ENCODE measurements around the gene SETX. TPM values are rescaled to one million over a fixed set of nuclear protein-coding genes. Genes with fewer than 3 reads are reported as not detected.

Gene SETX
- total RNA-seq, 2 donors from 2014 or later, result 51.8 to 69.0 TPM

GRCh38 chr9:132365986-132366385 is 11.2 kb upstream of the SETX start:
- H3K9me3 ChIP-seq, result no peaks in the 10 kb centered on the region
- H3K36me3 ChIP-seq, result no peaks in the 10 kb centered on the region
- H3K27ac ChIP-seq, result no peak overlapping the region
- TF ChIP-seq CTCF (IDR thresholded peaks at IDR 0.05) (no peak), POLR2AphosphoS5 (IDR thresholded peaks at IDR 0.05) (no peak), POLR2A (IDR thresholded peaks at IDR 0.05) (no peak)
- no peak overlapping the region for H3K4me3 ChIP-seq
- intact Hi-C loops (cut with DNase I), result no loop called here
- no peaks in the 10 kb centered on the region for H3K27me3 ChIP-seq (replicated peaks; ENCODE audit: insufficient read depth)
- no peak for DNase-seq (ENCODE audit: low spot score)
- peaks cover 8% of the 10 kb centered on the region for H3K4me1 ChIP-seq (replicated peaks)
- WGBS, result 84% methylated on average over 3 of the region's 3 CpGs

DNA sequence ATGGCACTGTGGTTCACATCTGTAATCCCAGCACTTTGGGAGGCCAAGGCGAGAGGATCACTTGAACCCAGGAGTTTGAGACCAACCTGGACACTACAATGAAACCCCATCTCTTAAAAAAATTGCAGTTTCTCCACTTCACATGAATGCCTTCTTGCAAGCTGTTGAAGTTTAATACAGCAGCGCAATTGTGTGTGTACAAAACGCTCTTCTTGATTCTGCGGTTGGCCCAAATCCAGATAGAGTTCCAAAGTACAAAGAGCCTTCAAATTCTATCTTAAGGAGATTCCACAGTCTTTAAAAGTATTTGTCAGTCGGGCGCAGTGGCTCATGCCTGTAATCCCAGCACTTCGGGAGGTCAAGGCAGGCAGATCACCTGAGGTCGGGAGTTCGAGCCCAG is 9.3 kb upstream of the SETX start:
- no peak overlapping the region for H3K27ac ChIP-seq
- no peaks in the 10 kb centered on the region for H3K36me3 ChIP-seq
- no peak for DNase-seq (ENCODE audit: low spot score)
- no peaks in the 10 kb centered on the region for H3K27me3 ChIP-seq (replicated peaks; ENCODE audit: insufficient read depth)
- no peaks in the 10 kb centered on the region for H3K9me3 ChIP-seq
- peaks cover 8% of the 10 kb centered on the region for H3K4me1 ChIP-seq (replicated peaks)
- no peak for TF ChIP-seq POLR2A (IDR thresholded peaks at IDR 0.05)
- no peak for TF ChIP-seq CTCF (IDR thresholded peaks at IDR 0.05)
- no peak for TF ChIP-seq POLR2AphosphoS5 (IDR thresholded peaks at IDR 0.05)
- intact Hi-C loops (cut with DNase I), result no loop called here
- H3K4me3 ChIP-seq, result no peak overlapping the region
- 78% methylated on average over 9 of the region's 9 CpGs for WGBS

- no peaks in the 10 kb centered on the region for H3K9me3 ChIP-seq
- intact Hi-C loops (cut with DNase I), result no loop called here
- no peak overlapping the region for H3K4me3 ChIP-seq
- no peak for DNase-seq (ENCODE audit: low spot score)
- H3K27me3 ChIP-seq (replicated peaks; ENCODE audit: insufficient read depth), result no peaks in the 10 kb centered on the region
- TF ChIP-seq CTCF (IDR thresholded peaks at IDR 0.05) (no peak), POLR2A (IDR thresholded peaks at IDR 0.05) (no peak), POLR2AphosphoS5 (IDR thresholded peaks at IDR 0.05) (no peak)
- no peak overlapping the region for H3K27ac ChIP-seq
- H3K4me1 ChIP-seq (replicated peaks), result no peaks in the 10 kb centered on the region
- WGBS, result 79% methylated on average over 7 of the region's 7 CpGs
- no peaks in the 10 kb centered on the region for H3K36me3 ChIP-seq
Measured at GRCh38 chr9:132357764-132358163, 3.0 kb upstream of the SETX start.

DNA sequence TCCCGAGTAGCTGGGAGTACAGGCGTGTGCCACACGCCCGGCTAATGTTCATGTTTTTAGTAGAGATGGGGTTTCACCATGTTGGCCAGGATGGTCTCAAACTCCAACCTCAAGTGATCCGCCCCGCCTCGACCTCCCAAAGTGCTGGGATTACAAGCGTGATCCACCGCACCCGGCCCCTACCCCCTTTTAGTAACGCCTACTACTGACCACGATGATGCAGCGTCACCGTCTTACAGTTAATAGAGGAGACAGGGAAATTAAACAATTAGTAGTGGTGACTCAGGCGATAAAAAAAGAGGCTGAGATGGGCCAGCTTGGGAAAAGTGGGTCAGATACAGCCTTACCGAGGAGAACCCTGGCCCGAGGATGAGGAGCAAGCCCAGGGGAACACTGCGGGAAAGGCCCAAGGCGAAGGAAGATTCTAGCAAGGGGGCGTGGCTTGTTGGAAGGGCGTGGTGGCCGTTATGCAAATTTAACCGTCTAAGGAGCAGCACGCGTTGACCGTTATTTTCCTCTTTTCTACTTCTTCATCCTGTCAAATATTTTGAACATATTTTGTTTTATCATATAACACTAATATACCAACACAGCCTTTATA is 1.6 kb upstream of the SETX start:
- intact Hi-C loops (cut with DNase I), result no loop called here
- no peak for DNase-seq (ENCODE audit: low spot score)

More for the DNA sequence above, 1.6 kb upstream of the SETX start:
- Histone ChIP-seq H3K27me3 (replicated peaks; ENCODE audit: insufficient read depth) (no peaks in the 10 kb centered on the region), H3K4me1 (replicated peaks) (peaks cover 2% of the 10 kb centered on the region), H3K4me3 (no peak overlapping the region), H3K9me3 (no peaks in the 10 kb centered on the region), H3K27ac (no peak overlapping the region), H3K36me3 (no peaks in the 10 kb centered on the region)
- no peak for TF ChIP-seq POLR2A (IDR thresholded peaks at IDR 0.05)
- no peak for TF ChIP-seq CTCF (IDR thresholded peaks at IDR 0.05)
- TF ChIP-seq POLR2AphosphoS5 (IDR thresholded peaks at IDR 0.05), result no peak
- 95% methylated on average over 26 of the region's 26 CpGs for WGBS

Measured in prostate gland (tissue), 2 donors.